ENCODE measurements around the gene PCSK9.

The PCSK9 gene

GRCh38 chr1:55057270-55057955, 18.1 kb downstream of the PCSK9 start:
- no peak for DNase-seq (ENCODE audit: extremely low read depth in 1 of 2, low read depth in 1 of 2)

- no peak for DNase-seq (ENCODE audit: extremely low read depth in 1 of 2, low read depth in 1 of 2)
These were observed 18.6 kb downstream of the PCSK9 start for GRCh38 chr1:55057956-55058298.

GRCh38 chr1:55059302-55060132, 20.2 kb downstream of the PCSK9 start:
- no peak for DNase-seq (ENCODE audit: extremely low read depth in 1 of 2, low read depth in 1 of 2)

DNA sequence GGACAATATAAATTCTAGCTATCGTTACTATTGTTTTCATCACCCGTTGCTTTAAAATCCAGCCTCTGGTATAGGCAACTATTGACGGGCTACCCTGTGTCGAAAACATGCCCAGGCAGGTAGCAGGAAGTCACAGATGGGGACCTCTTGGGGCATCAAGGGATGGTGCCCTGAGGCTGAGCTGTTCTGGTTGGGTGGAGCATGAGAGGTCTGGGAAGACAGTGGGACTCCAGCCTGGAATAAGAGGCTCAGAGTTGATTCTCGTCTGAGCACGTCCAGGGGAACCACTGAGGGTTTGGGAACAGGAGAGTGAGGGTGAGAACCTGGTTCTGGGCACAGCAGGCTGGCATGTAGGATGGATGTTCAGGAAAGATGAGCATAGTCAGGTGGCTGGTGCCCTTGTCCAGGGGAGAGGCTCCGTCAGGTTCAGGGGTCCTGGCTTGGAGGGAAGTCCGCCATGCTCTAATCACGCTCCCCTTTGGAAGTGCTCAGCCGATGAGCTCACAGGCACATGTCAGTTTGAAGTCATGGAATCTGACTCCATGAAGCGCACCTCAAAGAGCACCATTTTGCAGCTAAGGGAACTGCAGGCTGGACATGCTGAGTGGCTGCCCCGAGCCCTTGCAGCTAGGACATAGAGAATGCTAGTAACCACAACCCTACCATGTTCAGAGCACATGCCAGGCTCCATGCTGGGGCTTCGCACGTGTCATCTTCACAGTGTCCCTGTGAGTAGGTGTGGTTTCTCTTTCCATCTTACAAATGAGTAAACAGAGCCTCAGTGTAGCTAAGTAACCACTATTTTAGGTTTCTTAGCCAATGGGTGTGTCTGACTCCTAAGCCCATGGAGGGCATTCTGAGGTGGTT, 21.0 kb downstream of the PCSK9 start:
- DNase-seq (ENCODE audit: extremely low read depth in 1 of 2, low read depth in 1 of 2): no peak

DNA sequence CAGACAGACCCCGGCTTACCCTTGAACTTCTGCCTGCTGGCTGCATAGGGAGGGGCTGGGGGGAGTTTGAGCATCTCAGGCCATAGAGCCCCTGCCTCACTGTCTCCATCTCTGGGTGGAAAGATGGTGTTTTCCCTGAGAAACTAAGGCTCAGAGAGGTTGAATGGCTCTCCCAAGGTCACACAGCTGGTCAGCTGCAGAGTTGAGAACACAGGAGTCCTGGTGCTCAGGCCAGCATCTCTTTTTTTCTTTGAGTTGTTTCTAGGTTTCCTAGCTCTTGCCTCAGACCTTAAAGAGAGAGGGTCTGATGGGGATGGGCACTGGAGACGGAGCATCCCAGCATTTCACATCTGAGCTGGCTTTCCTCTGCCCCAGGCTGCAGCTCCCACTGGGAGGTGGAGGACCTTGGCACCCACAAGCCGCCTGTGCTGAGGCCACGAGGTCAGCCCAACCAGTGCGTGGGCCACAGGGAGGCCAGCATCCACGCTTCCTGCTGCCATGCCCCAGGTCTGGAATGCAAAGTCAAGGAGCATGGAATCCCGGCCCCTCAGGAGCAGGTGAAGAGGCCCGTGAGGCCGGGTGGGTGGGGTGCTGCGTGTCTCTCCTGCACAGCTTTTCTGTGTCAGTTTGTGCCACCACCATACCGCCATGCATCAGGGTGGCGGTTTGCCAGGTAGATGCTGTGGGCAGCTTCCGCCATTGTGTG, 21.8 kb downstream of the PCSK9 start:
- DNase-seq (ENCODE audit: extremely low read depth in 1 of 2, low read depth in 1 of 2): no peak

DNA sequence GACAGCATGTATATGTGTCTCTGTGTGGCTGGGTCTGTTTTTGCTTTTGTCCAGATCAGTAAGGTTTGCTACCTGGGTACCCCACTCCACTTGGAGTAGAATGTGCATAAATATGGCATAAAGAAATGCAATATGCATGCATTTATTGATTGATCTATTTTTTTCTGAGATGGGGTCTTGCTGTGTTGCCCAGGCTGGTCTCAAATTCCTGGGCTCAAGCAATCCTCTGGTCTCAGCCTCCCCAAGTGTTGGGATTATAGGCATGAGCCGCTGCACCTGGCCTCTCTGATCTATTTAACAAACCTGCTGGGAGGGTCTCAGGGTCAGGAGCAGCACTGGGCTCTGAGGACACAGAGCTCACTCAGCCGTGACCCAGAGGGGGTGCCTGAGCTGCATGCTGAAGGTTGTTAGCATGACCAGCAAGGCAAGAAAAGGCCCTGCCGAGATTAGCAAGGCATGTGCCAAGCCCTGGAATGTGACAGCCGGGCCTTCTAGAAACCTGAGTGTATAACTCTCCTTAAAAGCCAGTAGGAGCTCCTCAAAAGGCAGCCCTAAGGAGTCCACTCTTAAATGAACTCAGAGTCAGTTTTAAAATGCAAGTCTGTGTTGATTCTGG, 22.5 kb downstream of the PCSK9 start:
- no peak for DNase-seq (ENCODE audit: extremely low read depth in 1 of 2, low read depth in 1 of 2)

GRCh38 chr1:55062801-55063576, 23.6 kb downstream of the PCSK9 start:
- no peak for DNase-seq (ENCODE audit: extremely low read depth in 1 of 2, low read depth in 1 of 2)

- DNase-seq (ENCODE audit: extremely low read depth in 1 of 2, low read depth in 1 of 2): no peak
These were observed 24.2 kb downstream of the PCSK9 start for GRCh38 chr1:55063577-55063942.

DNA sequence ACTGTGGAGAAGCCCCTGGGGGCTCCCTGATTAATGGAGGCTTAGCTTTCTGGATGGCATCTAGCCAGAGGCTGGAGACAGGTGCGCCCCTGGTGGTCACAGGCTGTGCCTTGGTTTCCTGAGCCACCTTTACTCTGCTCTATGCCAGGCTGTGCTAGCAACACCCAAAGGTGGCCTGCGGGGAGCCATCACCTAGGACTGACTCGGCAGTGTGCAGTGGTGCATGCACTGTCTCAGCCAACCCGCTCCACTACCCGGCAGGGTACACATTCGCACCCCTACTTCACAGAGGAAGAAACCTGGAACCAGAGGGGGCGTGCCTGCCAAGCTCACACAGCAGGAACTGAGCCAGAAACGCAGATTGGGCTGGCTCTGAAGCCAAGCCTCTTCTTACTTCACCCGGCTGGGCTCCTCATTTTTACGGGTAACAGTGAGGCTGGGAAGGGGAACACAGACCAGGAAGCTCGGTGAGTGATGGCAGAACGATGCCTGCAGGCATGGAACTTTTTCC, 24.8 kb downstream of the PCSK9 start:
- DNase-seq (ENCODE audit: extremely low read depth in 1 of 2, low read depth in 1 of 2): no peak

DNA sequence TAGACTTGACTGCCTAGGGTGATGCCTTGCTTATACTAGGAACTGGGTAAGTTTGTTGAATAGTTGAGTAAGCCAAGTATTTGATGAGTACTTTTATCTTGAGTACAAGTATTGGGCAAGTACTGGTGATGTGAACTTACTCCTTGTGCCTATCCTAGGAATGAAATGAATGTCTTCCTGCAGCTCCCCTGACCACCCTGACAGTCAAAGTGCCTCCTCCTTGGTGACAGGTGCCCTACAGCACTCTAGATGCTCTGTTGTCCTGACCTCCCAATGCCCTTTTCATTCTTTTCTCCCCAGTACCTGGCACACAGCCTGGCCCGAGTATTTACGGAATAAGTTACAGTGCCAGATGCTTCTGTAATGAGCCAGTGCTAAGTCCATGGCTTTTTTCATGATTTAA, 25.5 kb downstream of the PCSK9 start:
- DNase-seq (ENCODE audit: extremely low read depth in 1 of 2, low read depth in 1 of 2): no peak

- DNase-seq (ENCODE audit: extremely low read depth in 1 of 2, low read depth in 1 of 2): no peak
These were observed 26.3 kb downstream of the PCSK9 start for GRCh38 chr1:55065648-55066047.

- no peak for DNase-seq (ENCODE audit: extremely low read depth in 1 of 2, low read depth in 1 of 2)
These were observed 27.9 kb downstream of the PCSK9 start for GRCh38 chr1:55067022-55067778.

DNA sequence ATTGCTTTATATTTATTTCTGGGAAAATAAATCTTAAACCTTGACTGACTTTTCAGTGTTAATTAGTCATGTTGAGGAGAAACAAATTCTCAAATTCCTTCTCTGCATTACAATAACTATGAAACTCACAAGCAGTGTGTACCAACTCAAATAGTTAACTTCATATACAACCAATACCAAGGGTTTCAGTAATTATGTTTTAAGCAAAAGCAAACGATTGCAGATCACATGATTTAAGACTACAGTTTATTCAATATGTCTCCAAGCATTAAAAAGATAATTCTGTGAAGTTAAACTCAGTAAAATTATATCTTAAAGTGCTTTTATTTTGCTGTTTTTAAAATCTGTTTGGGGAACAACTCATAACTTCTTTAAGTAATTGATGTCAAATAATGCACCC, 28.6 kb downstream of the PCSK9 start:
- no peak for DNase-seq (ENCODE audit: extremely low read depth in 1 of 2, low read depth in 1 of 2)

DNA sequence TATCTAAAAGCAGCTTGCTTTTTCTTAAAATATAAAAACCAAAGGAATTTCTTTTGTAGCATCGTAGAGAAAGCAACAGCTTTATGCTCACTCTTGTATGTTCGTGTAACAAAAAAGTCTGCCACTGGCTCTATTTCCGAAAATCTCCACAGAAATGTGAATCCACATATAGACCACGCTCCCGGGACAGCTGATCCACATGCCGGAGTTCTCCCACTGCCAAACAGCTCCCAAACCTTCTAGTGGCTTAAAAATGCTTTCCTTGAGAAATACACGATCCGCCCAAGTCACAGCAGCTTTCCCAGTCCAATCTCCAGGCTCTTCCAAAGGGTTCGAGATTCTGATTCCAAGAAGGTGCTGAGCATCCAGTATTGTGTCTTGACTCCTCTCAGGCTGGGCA, 29.3 kb downstream of the PCSK9 start:
- no peak for DNase-seq (ENCODE audit: extremely low read depth in 1 of 2, low read depth in 1 of 2)

GRCh38 chr1:55069280-55069679, 29.9 kb downstream of the PCSK9 start:
- no peak for DNase-seq (ENCODE audit: extremely low read depth in 1 of 2, low read depth in 1 of 2)

DNA sequence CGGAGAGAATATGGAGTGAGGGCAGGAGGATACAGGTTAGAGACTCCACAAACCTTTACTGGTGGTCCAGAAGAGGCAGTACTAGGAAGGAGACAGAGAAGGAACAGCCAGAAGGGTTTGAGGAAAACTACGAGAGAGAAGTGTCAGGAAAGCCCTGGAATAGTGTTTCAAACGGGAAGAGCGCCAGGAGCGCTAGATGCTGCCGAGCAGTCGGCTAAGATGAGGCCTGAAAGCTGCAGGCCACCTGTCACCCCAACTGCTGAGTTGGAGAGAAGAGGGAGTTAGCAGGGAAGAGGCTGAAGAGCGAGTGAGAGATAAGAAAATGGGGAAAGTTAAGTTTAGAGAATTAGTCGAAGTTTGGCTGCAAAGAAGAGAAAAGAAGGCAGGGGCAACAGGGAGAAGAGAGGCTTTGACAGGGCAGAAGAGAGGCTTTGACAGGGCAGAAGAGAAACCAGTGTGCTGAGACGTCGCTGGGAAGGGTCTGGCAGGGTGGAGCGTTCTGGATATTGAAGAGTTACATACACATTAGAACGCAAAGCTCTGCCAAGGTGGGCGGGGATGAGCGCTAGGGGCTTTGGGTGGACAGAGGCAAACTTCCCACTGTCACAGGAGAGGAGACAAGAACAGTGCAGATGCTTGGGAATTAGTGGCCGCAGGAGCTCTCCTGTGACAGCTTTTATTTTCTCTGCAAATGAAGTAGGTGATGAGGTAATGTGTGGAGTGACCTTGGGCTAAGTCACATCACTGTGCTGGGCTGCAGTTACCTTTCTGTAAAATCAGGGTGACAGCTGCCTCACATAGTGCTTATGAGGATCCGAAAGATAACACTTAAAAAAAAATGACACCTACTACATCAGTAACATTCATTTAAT, 31.2 kb downstream of the PCSK9 start:
- DNase-seq (ENCODE audit: extremely low read depth in 1 of 2, low read depth in 1 of 2): no peak

DNA sequence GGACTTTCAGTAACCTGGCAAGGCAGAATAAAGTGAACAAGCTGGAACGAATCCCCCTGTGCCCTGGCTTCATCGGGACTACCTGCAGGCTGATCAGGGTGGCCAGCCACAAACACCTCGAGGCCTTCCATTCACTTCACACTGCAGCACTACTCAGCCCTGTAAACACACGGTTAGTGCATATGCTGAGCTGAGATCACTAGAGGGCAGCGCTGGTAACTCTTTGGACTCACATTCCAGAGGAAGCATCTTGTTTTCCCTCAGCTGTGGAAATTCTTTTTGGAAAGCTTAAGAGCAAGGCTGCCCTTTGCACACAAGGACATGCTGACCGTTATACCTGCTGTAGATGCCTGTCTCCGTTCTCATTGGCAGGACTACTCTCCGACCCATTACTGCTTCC, 32.1 kb downstream of the PCSK9 start:
- DNase-seq (ENCODE audit: extremely low read depth in 1 of 2, low read depth in 1 of 2): no peak

Data from activated CD8-positive, alpha-beta memory T cell treated with anti-CD3 and anti-CD28 coated beads for 1 hour (primary cell).